HG03103 (cell line): Measurements from ENCODE around the gene SP8.

Experiments
- ATAC-seq: cut with Tn5 transposase; IDR thresholded peaks from one replicate; pipeline ENCODE4 v1.9.1; 2021; ENCODE audit warnings: low read depth; ENCODE audit not compliant: unreplicated experiment

Gene SP8

GRCh38 chr7:20795361-20795760 lies 8.7 kb upstream of the SP8 start:
- ATAC-seq: no peak

GRCh38 chr7:20794676-20795075 lies 8.0 kb upstream of the SP8 start:
- ATAC-seq: no peak

- no peak for ATAC-seq
These were observed 7.2 kb upstream of the SP8 start for GRCh38 chr7:20793694-20794394.

GRCh38 chr7:20793248-20793647 lies 6.6 kb upstream of the SP8 start:
- no peak for ATAC-seq

- ATAC-seq: no peak
These were observed 5.1 kb upstream of the SP8 start for GRCh38 chr7:20791538-20792434.

GRCh38 chr7:20790375-20790774 lies 3.7 kb upstream of the SP8 start:
- no peak for ATAC-seq

GRCh38 chr7:20788420-20788990 lies 1.8 kb upstream of the SP8 start:
- no peak for ATAC-seq

GRCh38 chr7:20787660-20788419 lies 1.2 kb upstream of the SP8 start:
- no peak for ATAC-seq

GRCh38 chr7:20786421-20786778 lies 286 bp downstream of the SP8 start:
- ATAC-seq: no peak

- no peak for ATAC-seq
These were observed 655 bp downstream of the SP8 start for GRCh38 chr7:20786049-20786412.

- ATAC-seq: no peak
These were observed 1.3 kb downstream of the SP8 start for GRCh38 chr7:20785157-20786048.

GRCh38 chr7:20784388-20785156 lies 2.1 kb downstream of the SP8 start:
- ATAC-seq: no peak

GRCh38 chr7:20783700-20784387 lies 2.8 kb downstream of the SP8 start:
- ATAC-seq: no peak

- no peak for ATAC-seq
These were observed 3.5 kb downstream of the SP8 start for GRCh38 chr7:20783125-20783699.

GRCh38 chr7:20779041-20779440 lies 7.6 kb downstream of the SP8 start:
- no peak for ATAC-seq

GRCh38 chr7:20778063-20778721 lies 8.5 kb downstream of the SP8 start:
- ATAC-seq: peak; percentile 66

GRCh38 chr7:20777377-20778062 lies 9.2 kb downstream of the SP8 start:
- no peak for ATAC-seq
